Transverse colon (tissue), 4 donors: ENCODE data around the gene FIGN. TPM values are rescaled to one million over a fixed set of nuclear protein-coding genes. Genes with fewer than 3 reads are reported as not detected.

Experiments
- DNase-seq: peaks from one replicate; pipeline ENCODE4 v3.0.0-alpha.2; 2019
- H3K27ac ChIP-seq, 4 donors: fragments of 200-600 bp; sonication (generic); 2 replicates each; pipeline ENCODE4 v1.5.1; 2016 to 2018; ENCODE audit warnings: inconsistent platforms in 4 of 4
- H3K27me3 ChIP-seq: fragments of 200-600 bp; sonication (generic); 2 replicates; pipeline ENCODE4 v1.5.1; 2017; ENCODE audit warnings: inconsistent platforms
- H3K36me3 ChIP-seq, 4 donors: fragments of 200-600 bp; sonication (generic); 2 replicates each; pipeline ENCODE4 v1.5.1; 2017 to 2019; ENCODE audit warnings: inconsistent platforms in 4 of 4
- H3K4me1 ChIP-seq, 4 donors: fragments of 200-600 bp; sonication (generic); 2 replicates each; pipeline ENCODE4 v1.5.1; 2017 to 2020; ENCODE audit warnings: inconsistent platforms in 4 of 4
- H3K4me3 ChIP-seq, 4 donors: fragments of 200-600 bp; sonication (generic); 1 replicate in 1 of 4; 2 replicates in 3 of 4; pipeline versions ENCODE4 v1.5.1 to v1.6.1; 2017 to 2019; ENCODE audit warnings: inconsistent platforms in 4 of 4
- H3K9me3 ChIP-seq, 2 donors: fragments of 200-600 bp; sonication (generic); 2 replicates each; pipeline ENCODE4 v1.5.1; 2017 to 2019; ENCODE audit warnings: inconsistent platforms in 2 of 2
- EP300 ChIP-seq: sonication (generic); formaldehyde crosslinking; IDR thresholded peaks from one replicate; pipeline ENCODE4 v1.6.1; 2017; ENCODE audit warnings: antibody characterized with exemption, low read depth
- POLR2A ChIP-seq: fragments of 450-650 bp; IDR thresholded peaks from one replicate; pipeline ENCODE4 v1.6.1; 2016; ENCODE audit warnings: antibody characterized with exemption, mild to moderate bottlenecking, moderate library complexity
- POLR2AphosphoS5 ChIP-seq, 3 donors: sonication (generic); formaldehyde crosslinking; IDR thresholded peaks; one replicate each; pipeline ENCODE4 v1.6.1; 2016; ENCODE audit warnings: antibody characterized with exemption in 3 of 3
- WGBS, 2 donors: methylation state at CpG; one replicate each; pipeline ENCODE4 v1.1.5; 2018; ENCODE audit warnings: low coverage in 1 of 2; 5-methylcytosine and 5-hydroxymethylcytosine counted together
- in situ Hi-C, 4 donors: fragments of 200-750 bp; cut with MboI; loops; one replicate each; pipeline versions ENCODE4 v1.15.0 to v1.15.1; 2017; ENCODE audit warnings: low sequenced_read_pairs in 3 of 4, low pct_ligation_motif_present in 1 of 4, low pct_unique_long_range_greater_than_20kb in 1 of 4
- intact Hi-C: fragments of 100-400 bp; cut with DNase I; formaldehyde crosslinking; loops from one replicate; pipeline ENCODE4 v1.15.1; 2023; ENCODE audit warnings: low total_unique reads
- total RNA-seq, 4 donors: library from RNA; depleted of rRNA; stranded (reverse); fragments of >200 nt; gene quantifications; one replicate each; pipeline ENCODE4 v1.1.0, GENCODE V29; 2016
- TF ChIP-seq, protein P1 (sequence below), 5 experiments: fragments of 200-600 bp in 3 of 5; fragments of 450-650 bp in 2 of 5; sonication (generic) in 3 of 5; IDR thresholded peaks; 1 replicate in 2 of 5; 2 replicates in 3 of 5; pipeline ENCODE4 v1.5.1; 2016 to 2017; ENCODE audit warnings: antibody characterized with exemption in 5 of 5, inconsistent platforms in 3 of 5, mild to moderate bottlenecking in 2 of 5, moderate library complexity in 1 of 5

FIGN gene
- total RNA-seq, 4 donors from 2014 or later, result 0.75 to 1.3 (median 1.0) TPM

DNA sequence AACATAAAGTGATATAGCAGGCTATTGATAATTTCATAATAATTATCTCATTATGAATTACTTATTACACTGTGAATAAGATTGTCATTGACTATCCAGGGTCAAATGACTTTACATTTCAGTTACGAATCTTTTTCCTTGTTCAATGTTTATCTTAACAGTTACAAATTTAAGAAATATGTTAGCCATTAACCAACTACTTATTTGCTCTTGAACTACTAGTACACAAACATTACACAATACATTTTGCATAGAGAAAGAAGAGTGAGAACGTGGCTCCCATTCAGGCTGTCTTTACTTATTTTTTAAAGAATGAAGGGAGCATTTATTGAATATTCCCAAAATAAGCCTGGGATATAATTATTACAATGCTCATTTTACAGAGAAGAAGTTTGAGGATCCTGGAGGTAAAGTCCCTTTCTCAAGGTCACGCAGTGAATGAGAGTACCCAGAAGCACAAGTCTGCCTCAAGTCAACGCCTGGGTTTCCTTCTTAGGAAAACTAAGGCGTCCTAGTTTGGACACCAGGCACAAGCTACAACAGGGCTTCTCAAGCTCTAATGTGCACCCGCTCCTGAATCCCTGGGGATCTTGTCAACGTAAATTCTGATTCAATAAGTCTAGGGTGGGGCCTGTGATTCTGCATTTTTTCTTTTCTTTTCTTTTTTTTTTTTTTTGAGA, 164.2 kb downstream of the FIGN start:
- H3K27ac ChIP-seq, result no peak overlapping the region
- TF ChIP-seq EP300 (no peak), POLR2AphosphoS5 (IDR thresholded peaks at IDR 0.05) (no peak)
- WGBS, 2 donors, result 50 to 61% methylated on average over 3 to 7 of the region's 7 CpGs
- no peak for DNase-seq
- no peaks in the 10 kb centered on the region for H3K36me3 ChIP-seq
- intact Hi-C loops (no loop called here), in situ Hi-C loops (no loop called here)
- no peaks in the 10 kb centered on the region for H3K27me3 ChIP-seq
- H3K9me3 ChIP-seq, result no peaks in the 10 kb centered on the region
- H3K4me1 ChIP-seq, result no peaks in the 10 kb centered on the region
- no peak overlapping the region for H3K4me3 ChIP-seq

DNA sequence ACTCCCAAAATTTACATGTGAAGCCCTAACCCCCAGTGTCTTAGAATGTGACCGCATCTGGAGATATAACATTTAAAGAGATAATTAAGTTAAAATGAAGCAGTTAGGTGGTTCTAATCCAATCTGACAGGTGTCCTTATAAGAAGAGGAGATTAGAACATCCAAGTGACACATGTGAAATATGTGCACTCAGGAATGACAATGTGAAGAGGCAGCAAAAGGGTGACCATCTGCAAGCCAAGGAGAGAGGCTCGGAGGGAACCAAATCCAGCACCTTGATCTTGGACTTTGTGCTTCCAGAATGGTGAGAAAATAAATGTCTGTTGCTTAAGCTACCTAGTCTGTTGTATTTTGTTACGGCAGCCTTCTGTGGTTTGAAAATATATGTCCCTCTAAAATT, 165.4 kb downstream of the FIGN start:
- H3K27ac ChIP-seq, result no peak overlapping the region
- 58 to 79% methylated on average over 2 to 3 of the region's 3 CpGs for WGBS, 2 donors
- intact Hi-C loops (no loop called here), in situ Hi-C loops (no loop called here)
- H3K4me1 ChIP-seq, result no peaks in the 10 kb centered on the region
- H3K27me3 ChIP-seq, result no peaks in the 10 kb centered on the region
- H3K36me3 ChIP-seq, result no peaks in the 10 kb centered on the region
- H3K9me3 ChIP-seq, result no peaks in the 10 kb centered on the region
- no peak overlapping the region for H3K4me3 ChIP-seq
- TF ChIP-seq POLR2A (no peak), EP300 (no peak), POLR2AphosphoS5 (IDR thresholded peaks at IDR 0.05) (no peak)
- TF ChIP-seq, protein P1, sequence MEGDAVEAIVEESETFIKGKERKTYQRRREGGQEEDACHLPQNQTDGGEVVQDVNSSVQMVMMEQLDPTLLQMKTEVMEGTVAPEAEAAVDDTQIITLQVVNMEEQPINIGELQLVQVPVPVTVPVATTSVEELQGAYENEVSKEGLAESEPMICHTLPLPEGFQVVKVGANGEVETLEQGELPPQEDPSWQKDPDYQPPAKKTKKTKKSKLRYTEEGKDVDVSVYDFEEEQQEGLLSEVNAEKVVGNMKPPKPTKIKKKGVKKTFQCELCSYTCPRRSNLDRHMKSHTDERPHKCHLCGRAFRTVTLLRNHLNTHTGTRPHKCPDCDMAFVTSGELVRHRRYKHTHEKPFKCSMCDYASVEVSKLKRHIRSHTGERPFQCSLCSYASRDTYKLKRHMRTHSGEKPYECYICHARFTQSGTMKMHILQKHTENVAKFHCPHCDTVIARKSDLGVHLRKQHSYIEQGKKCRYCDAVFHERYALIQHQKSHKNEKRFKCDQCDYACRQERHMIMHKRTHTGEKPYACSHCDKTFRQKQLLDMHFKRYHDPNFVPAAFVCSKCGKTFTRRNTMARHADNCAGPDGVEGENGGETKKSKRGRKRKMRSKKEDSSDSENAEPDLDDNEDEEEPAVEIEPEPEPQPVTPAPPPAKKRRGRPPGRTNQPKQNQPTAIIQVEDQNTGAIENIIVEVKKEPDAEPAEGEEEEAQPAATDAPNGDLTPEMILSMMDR (IDR thresholded peaks at IDR 0.05), result no peak
- DNase-seq, result no peak

DNA sequence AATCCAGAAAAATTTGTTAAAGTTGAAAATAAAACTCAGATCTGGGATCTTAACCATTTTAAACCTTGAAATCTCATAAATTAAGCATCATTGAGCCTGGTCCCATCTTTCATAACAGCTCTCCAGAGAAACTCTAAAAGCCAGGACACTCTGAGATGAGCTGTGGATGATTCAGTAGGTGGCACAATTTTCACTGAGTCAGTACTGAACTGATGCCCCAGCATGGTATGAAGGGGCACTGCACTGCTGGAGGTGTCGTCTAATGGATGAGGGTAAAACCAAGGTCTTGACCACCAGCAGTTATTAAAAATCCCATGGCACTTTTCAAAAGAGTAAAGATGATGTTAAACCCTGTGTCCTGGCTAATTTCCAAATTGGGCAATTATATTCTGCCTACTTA, 170.6 kb downstream of the FIGN start:
- in situ Hi-C loops (no loop called here), intact Hi-C loops (no loop called here)
- TF ChIP-seq EP300 (no peak), POLR2AphosphoS5 (IDR thresholded peaks at IDR 0.05) (no peak), POLR2A (no peak)
- TF ChIP-seq, protein P1 (IDR thresholded peaks at IDR 0.05), result no peak
- H3K4me3 ChIP-seq, result no peak overlapping the region
- no peaks in the 10 kb centered on the region for H3K9me3 ChIP-seq
- H3K36me3 ChIP-seq, result no peaks in the 10 kb centered on the region
- 55 to 77% methylated on average over 1 of the region's 1 CpG for whole genome bisulfite sequencing, 2 donors
- H3K4me1 ChIP-seq, result no peaks in the 10 kb centered on the region
- no peak overlapping the region for H3K27ac ChIP-seq
- H3K27me3 ChIP-seq, result no peaks in the 10 kb centered on the region
- DNase-seq, result no peak

DNA sequence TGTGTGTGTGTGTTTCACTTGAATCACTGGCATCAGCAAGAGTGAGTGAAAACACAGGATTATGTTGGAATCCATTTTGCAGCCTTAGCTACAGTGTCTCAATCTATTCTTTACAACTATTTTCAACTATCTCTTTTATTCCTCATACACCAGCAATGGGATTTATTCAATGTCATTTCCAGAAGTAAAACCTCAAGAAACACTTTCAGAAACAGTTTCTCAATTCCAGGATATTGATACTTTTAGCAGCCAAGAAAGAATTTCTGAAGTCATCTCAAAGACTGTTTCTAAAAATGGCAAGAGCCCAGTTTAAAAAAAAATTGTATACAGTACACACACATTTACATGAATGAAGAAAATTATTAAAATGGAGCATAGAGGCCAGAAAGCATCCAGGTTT, 171.6 kb downstream of the FIGN start:
- TF ChIP-seq, protein P1 (IDR thresholded peaks at IDR 0.05), result no peak
- TF ChIP-seq POLR2AphosphoS5 (IDR thresholded peaks at IDR 0.05), result no peak
- H3K27ac ChIP-seq, result no peak overlapping the region
- no peak overlapping the region for H3K4me3 ChIP-seq
- DNase-seq, result no peak
- H3K9me3 ChIP-seq, result no peaks in the 10 kb centered on the region
- no peaks in the 10 kb centered on the region for H3K4me1 ChIP-seq
- intact Hi-C loops, result no loop called here
- in situ Hi-C loops, result no loop called here
- no peaks in the 10 kb centered on the region for H3K36me3 ChIP-seq
- H3K27me3 ChIP-seq, result no peaks in the 10 kb centered on the region

DNA sequence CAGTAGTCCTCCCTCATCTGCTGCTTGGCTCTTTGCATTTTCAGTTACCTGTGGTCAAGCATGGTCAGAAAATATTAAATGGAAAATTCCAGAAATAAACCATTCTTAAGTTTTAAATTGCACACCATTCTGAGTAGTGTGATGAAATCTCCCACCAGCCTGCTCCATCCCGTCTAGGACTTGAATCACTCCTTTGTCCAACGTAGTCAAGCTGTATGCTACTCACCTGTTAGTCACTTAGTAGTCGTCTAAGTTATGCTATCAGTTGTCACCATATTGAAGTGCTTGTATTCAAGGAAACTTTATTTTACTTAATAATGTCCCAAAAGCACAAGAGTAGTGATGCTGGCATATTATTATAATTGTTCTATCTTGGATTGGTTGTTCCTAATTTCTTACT, 172.5 kb downstream of the FIGN start:
- Histone ChIP-seq H3K9me3 (no peaks in the 10 kb centered on the region), H3K4me3 (no peak overlapping the region), H3K27ac (no peak overlapping the region), H3K27me3 (no peaks in the 10 kb centered on the region), H3K4me1 (no peaks in the 10 kb centered on the region), H3K36me3 (no peaks in the 10 kb centered on the region)
- intact Hi-C loops, result no loop called here
- DNase-seq, result no peak
- TF ChIP-seq POLR2AphosphoS5 (IDR thresholded peaks at IDR 0.05), result no peak
- TF ChIP-seq, protein P1 (IDR thresholded peaks at IDR 0.05), result no peak
- no peak for TF ChIP-seq POLR2A
- WGBS, 2 donors, result 78 to 81% methylated on average over 3 of the region's 3 CpGs
- in situ Hi-C loops, result no loop called here
